Spleen (tissue), 7 donors: ENCODE data around the gene CNIH1.

Experiments used
- POLR2A ChIP-seq, 3 donors: fragments of 450-650 bp; IDR thresholded peaks; one replicate each; pipeline ENCODE4 v1.5.1; 2017; ENCODE audit warnings: antibody characterized with exemption in 3 of 3, mild to moderate bottlenecking in 1 of 3
- POLR2AphosphoS5 ChIP-seq, 3 donors: sonication (generic); formaldehyde crosslinking; IDR thresholded peaks; one replicate each; pipeline ENCODE4 v1.5.1; 2017; ENCODE audit warnings: antibody characterized with exemption in 3 of 3
- TF ChIP-seq, protein P1 (sequence below), 11 experiments: fragments of 200-600 bp in 7 of 11; fragments of 450-650 bp in 4 of 11; sonication (generic) in 4 of 11; IDR thresholded peaks in 8 of 11; conservative IDR thresholded peaks in 3 of 11; 1 replicate in 7 of 11; 2 replicates in 4 of 11; pipeline versions ENCODE4 v1.4.0 to v1.8.0; 2016 to 2021; ENCODE audit warnings: antibody characterized with exemption in 11 of 11, inconsistent platforms in 4 of 11, mild to moderate bottlenecking in 1 of 11
- donor health status: DM: no; HTN: no; CAD: no; lungs with moderate emphysema.
- donor health status: DM: no; HTN: no; CAD: no.
- donor health status: DM: no; HTN: no; CAD: no.

DNA sequence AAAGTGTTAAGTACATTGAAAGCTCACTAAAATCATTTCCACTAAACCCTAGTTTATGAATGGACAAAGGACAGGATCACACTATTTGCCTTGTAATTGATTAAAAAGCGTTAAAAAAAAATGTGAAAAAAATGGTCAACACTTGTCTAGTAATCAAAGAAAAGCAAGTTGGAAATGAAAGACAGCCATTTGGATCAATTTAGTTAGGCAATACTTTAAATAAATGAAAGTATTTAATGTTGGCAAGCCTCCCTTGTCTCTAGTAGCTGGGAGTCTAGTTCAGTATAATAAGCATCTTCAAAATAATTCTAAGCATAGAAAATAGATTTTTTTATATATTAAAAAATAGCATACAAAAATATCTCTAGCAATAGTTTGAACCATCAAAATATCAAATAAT, 14.2 kb upstream of the CNIH1 start:
- TF ChIP-seq, protein P1, sequence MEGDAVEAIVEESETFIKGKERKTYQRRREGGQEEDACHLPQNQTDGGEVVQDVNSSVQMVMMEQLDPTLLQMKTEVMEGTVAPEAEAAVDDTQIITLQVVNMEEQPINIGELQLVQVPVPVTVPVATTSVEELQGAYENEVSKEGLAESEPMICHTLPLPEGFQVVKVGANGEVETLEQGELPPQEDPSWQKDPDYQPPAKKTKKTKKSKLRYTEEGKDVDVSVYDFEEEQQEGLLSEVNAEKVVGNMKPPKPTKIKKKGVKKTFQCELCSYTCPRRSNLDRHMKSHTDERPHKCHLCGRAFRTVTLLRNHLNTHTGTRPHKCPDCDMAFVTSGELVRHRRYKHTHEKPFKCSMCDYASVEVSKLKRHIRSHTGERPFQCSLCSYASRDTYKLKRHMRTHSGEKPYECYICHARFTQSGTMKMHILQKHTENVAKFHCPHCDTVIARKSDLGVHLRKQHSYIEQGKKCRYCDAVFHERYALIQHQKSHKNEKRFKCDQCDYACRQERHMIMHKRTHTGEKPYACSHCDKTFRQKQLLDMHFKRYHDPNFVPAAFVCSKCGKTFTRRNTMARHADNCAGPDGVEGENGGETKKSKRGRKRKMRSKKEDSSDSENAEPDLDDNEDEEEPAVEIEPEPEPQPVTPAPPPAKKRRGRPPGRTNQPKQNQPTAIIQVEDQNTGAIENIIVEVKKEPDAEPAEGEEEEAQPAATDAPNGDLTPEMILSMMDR (IDR thresholded peaks at IDR 0.05 in 8 of 11, conservative IDR thresholded peaks at IDR 0.05 in 3 of 11), result no peak
- TF ChIP-seq POLR2A (IDR thresholded peaks at IDR 0.05) (no peak), POLR2AphosphoS5 (IDR thresholded peaks at IDR 0.05) (no peak)
